A549 (cell line): ENCODE results near the gene NPAT.

Experiments
- EHMT2 ChIP-seq: fragments of 200-600 bp; sonication (generic); IDR thresholded peaks from 2 replicates; pipeline ENCODE4 v1.6.1; 2016; ENCODE audit warnings: antibody characterized with exemption, low read depth, mild to moderate bottlenecking, moderate library complexity
- EP300 ChIP-seq, 2 experiments: fragments of >200 bp; sonication (Bioruptor Twin); formaldehyde crosslinking; IDR thresholded peaks; 2 replicates in 1 of 2; 3 replicates in 1 of 2; pipeline ENCODE4 v1.6.1; 2016 to 2017
- JUNB ChIP-seq: fragments of >200 bp; sonication (Bioruptor Twin); formaldehyde crosslinking; IDR thresholded peaks from 2 replicates; pipeline ENCODE4 v1.6.1; 2016
- NR3C1 ChIP-seq: fragments of >200 bp; sonication (Bioruptor Twin); formaldehyde crosslinking; IDR thresholded peaks from 3 replicates; pipeline ENCODE4 v1.6.1; 2017
- POLR2A ChIP-seq: IDR thresholded peaks from 2 replicates; pipeline ENCODE4 v1.6.1; 2012; ENCODE audit warnings: mild to moderate bottlenecking, low read length
- RAD21 ChIP-seq, 2 experiments: fragments of >200 bp in 1 of 2; sonication (Bioruptor Twin) in 1 of 2; formaldehyde crosslinking in 1 of 2; IDR thresholded peaks in 1 of 2; conservative IDR thresholded peaks in 1 of 2; 2 replicates in 1 of 2; 3 replicates in 1 of 2; pipeline ENCODE4 v1.6.1; 2012 to 2018; ENCODE audit warnings: inconsistent platforms in 1 of 2
- TF ChIP-seq, protein P1 (sequence below): fragments of >200 bp; sonication (Bioruptor Twin); formaldehyde crosslinking; IDR thresholded peaks from 3 replicates; pipeline ENCODE4 v1.5.1; 2016

DNA sequence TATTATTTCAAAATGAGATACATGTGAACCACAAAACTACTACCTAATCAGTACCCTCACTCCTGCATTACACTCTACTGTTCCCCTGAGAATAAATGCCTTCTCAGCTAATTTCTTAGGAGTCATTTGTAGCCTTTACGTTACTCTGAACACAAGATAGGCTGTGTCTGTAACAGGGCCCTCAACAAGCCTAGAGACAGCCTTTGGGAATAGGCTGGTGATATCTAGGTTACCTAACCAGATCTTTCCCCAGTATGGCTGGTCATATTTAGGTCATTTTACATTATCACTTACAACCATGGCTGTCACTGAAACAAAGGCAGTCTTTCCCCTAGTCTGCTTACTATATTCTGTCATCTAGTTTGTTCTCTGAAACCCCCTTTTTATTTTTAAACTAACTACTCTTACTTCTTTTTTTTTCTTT lies 14.6 kb upstream of the NPAT start:
- no peak for TF ChIP-seq JUNB
- TF ChIP-seq, protein P1, sequence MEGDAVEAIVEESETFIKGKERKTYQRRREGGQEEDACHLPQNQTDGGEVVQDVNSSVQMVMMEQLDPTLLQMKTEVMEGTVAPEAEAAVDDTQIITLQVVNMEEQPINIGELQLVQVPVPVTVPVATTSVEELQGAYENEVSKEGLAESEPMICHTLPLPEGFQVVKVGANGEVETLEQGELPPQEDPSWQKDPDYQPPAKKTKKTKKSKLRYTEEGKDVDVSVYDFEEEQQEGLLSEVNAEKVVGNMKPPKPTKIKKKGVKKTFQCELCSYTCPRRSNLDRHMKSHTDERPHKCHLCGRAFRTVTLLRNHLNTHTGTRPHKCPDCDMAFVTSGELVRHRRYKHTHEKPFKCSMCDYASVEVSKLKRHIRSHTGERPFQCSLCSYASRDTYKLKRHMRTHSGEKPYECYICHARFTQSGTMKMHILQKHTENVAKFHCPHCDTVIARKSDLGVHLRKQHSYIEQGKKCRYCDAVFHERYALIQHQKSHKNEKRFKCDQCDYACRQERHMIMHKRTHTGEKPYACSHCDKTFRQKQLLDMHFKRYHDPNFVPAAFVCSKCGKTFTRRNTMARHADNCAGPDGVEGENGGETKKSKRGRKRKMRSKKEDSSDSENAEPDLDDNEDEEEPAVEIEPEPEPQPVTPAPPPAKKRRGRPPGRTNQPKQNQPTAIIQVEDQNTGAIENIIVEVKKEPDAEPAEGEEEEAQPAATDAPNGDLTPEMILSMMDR = no peak
- TF ChIP-seq RAD21 (conservative IDR thresholded peaks at IDR 0.05 in 1 of 2, IDR thresholded peaks at IDR 0.05 in 1 of 2) = no peak
- TF ChIP-seq EP300 (IDR thresholded peaks at IDR 0.05) = no peak
- no peak for TF ChIP-seq POLR2A
- TF ChIP-seq NR3C1 = no peak
- TF ChIP-seq EHMT2 = no peak
